Superior temporal gyrus (tissue), 1 donor: ENCODE results near the gene CD300A.

Source experiments
- DNase-seq: peaks from one replicate; pipeline ENCODE4 v3.0.0-alpha.2; 2016; ENCODE audit errors: extremely low spot score

CD300A gene

GRCh38 chr17:74466111-74466827 lies at the start of gene CD300A:
Gene CD300A, plus strand, starts transcription at chr17:74466634. Its CDS starts 70 bp downstream, at chr17:74466704.
- DNase-seq = no peak

DNA sequence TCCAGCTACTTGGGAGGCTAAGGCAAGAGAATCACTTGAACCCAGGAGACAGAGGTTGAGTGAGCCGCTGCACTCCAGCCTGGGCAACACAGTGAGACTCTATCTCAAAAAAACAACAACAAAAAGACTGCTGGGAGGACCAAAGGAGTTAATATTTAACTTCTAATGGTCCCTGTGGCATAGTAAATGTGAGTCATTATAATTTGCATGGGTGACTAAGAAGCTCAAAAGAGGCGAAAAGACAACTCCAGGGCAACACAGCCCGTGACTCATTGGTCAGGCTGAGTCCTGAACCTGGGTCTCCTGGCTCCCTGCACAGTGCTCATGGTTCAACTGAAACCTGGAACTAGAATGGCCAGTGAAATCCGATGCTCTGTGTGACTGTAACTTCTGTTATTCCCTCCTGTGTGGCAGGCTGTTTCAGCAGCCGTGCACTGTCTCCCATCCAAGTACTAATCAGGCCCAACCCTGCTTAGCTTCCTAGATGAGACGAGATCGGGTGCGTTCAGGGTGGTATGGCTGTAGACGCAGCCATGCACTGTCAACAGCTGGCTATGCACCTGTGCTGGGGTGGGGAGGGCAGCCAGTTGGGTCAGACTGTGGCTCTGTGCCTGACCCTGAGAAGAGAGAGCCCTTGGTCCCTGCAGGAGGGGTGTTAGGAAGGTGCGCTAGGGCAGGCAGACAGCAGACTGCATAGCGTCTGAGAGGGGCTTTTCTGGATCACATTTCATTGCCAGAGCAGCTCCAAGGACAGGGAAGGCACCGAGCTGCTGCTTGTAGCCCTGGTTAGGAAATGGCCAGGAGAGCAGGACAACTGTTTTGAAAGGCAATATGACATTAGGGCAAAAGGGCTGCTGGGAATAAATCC lies 49.0 kb upstream of the CD300A start:
- no peak for DNase-seq

DNA sequence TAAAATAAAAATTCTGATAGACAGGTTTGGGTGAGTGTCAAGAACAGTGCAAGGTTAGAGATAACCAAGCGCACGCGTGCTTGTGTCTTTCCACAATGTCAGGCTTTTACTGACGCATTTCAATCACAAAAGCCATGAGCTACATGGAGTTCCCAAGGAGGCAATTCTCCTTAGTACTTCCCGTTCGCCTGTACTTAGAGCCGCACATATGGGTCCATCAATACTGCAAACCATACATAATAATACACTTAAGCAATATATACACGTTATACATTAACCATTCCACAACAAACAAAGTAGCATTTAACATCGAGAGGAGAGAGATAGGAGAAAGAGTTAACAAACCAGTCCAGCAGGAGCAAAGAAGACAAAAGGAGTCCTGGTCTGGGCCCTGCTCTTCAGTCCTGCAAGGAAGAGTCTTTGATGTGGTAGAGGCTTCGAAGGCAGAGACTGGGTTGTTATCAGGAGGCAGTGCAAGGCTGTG lies 46.5 kb upstream of the CD300A start:
- no peak for DNase-seq

- no peak for DNase-seq
Observed at GRCh38 chr17:74424117-74424516, 42.3 kb upstream of the CD300A start.

- DNase-seq = no peak
Observed at GRCh38 chr17:74424657-74425056, 41.8 kb upstream of the CD300A start.

DNA sequence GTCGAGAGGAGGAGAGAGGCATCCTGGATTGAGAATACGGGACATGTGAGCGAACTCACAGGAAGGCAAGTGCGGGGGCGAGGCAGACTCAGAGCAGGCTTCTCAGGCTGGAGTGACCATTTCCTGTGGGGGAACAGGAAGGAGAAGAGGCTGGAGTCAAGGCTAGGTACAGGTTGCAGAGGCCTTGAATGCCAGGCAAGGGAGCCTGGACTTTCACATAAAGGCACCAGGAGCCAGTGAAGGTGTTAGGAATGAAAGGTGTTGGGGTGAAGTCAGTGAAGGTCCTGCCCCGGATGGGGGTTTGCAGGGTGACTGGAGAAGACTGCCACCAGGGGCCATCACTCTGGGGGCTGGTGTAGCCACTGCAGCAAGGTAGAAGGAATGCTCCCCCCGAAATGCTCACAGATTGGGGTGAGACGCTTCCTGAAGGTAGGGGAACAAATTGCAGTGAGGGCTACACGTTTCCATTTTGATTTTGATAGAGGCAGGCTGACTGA lies 39.8 kb upstream of the CD300A start:
- DNase-seq = no peak

- DNase-seq = no peak
Observed at GRCh38 chr17:74427048-74427762, 39.2 kb upstream of the CD300A start.

DNA sequence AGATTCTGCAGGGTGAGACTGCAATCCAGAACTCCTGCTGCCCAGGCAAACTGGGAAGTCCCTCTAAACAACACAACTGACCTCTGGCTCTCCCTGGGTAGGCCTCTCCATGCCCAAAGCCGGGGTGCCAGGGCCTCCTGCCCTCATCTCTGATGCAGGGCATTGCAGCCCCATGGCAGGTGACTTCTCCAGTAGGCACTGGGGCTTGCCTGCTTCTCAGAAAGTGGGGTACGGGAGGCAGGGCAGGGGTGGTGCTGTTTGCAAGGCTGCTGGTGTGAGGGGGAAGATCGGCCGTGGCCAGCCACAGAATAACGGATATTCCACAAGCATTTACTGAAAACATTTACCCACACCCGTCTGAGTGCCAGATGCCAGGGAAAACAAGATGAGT lies 38.7 kb upstream of the CD300A start:
- DNase-seq = no peak

GRCh38 chr17:74429604-74430384 lies 36.6 kb upstream of the CD300A start:
- no peak for DNase-seq

DNA sequence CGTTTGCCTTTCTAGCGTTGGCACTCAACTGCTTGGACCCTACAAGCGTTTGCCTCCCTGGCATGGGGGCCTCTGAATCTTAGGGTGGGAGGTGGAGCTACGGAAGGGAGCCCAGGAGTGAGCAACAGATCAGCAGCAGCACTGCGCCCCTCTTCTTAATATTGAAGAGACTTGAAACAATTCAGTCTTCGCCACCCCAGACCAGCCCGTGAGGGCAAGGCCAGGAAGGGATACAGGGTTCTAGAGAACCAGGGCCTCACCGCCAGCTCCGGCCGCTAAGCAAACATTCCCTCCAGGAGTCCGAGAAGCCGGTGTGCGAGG lies 36.1 kb upstream of the CD300A start:
- no peak for DNase-seq

- DNase-seq = no peak
Observed at GRCh38 chr17:74430706-74431567, 35.5 kb upstream of the CD300A start.

DNA sequence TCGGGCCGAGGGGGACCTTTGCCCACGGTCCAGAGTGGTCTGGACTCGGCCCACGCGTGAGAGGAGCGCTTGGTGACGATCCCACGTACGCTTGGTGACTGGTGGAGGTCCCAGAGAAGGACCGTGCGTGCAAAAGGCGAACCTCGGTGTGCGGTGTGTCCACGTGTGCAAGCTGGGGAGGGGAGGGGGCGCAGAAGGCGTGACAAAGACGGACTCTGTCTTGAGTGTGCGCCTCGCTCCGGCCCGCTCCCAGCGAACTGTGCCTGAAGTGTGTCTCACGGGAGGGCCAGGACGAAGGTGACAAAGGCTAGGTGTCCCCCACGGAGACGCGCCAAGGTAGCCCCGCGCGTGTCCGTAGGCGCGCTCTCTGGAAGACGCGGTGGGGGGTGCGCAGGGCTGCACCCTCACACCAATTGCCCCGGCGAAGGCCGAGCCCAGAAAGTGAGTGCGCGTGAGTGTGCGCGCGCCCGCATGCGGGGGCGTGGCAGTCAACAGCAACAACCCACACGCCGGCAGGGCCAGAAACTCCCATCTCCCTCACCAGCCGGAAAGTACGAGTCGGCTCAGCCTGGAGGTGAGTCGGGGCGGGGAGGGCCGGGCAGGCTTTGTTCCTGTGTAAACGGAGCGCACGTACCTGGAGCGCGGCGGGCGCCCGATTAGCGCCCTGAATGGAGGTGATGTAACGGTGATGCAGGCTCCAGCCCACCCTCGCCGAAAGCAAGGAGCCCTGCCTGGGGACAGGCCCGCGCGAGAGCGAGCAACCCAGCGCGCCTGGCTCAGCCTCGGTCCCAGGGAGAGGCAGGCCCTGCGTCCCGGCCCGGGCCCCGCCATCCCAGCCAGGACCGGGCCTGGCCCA lies 34.6 kb upstream of the CD300A start, which contains the start of gene GPRC5C:
TSS of gene GPRC5C (plus strand) at position 521 of the 856 bp plus-strand sequence. CDS start 7,689 bp downstream, outside the sequence.
- DNase-seq = no peak

DNA sequence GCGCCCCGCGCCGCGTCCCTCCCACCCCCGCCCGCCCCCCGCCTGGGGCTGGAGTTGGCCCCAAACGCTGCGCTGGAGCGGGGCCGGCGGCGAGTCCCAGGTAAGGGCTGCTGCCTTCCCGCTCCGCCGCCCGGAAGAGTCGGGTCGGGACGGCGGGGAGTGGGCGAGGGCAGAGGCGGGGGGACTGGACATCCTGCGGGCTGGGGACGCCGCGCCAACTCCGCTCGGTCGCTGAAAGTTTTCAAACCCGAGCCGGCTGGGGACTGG lies 34.1 kb upstream of the CD300A start:
- no peak for DNase-seq

GRCh38 chr17:74432766-74433391 lies 33.6 kb upstream of the CD300A start:
- DNase-seq = no peak

DNA sequence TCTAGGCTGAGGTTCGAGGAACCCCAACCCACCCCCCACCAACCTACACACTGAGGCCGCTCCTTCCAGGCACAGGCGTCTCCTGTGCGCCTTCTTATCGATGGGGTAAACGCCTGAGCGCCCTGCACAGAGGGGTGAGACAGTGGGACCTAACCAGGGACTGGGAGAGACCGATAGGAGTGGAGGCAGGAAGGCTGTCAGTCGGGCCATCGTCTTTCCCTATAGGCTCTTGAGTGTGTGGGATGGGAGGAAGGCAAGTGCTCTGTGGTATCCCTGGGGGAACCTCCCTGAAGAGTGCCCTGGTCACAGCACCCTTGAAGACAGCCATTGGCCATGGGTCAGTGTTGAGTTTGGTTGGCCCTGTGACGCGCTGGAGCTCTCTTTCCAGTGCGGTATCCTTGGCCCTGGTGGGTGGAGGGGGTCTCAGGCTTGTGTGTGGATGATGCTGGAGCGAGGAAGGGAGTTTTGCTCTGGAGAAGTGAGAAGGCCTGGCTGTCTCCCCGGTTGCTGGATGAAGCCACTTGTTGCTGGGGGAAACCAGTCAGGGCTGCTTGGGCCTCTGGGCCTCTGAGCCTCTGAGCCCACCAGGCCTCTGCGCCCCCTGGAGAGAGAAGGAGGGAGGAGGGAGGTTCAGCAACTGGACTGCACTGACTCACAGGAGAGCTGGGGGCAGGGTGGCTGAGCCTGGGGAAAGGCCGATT lies 32.9 kb upstream of the CD300A start:
- no peak for DNase-seq

DNA sequence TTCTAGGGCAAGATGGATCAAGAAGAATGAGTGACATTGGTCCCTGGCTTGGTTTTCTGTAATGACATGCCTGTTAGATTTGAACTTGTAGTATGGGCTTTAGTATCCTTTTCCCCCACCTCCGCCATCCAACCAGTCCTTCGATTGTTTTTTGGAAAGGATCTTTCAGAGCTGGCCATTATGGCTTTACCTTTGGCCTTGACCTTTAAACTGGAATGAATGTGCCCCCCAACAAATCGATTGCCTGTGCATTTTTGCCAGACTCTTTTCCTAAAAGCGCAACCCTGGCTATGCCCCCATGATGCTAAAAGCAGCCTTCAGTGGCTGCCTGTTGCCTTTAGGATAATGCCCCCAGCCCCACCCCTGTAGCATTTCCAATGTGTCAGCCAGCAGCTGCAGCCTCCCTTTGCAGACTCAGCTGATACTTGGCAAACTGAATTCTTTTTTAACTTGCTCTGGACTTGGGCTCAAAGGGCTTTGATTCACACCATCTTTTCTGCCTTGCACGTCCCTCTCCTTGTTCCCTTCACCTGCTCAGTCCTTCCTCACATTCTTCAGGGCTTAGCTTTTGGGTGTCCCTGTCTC lies 30.6 kb upstream of the CD300A start:
- DNase-seq = no peak

DNA sequence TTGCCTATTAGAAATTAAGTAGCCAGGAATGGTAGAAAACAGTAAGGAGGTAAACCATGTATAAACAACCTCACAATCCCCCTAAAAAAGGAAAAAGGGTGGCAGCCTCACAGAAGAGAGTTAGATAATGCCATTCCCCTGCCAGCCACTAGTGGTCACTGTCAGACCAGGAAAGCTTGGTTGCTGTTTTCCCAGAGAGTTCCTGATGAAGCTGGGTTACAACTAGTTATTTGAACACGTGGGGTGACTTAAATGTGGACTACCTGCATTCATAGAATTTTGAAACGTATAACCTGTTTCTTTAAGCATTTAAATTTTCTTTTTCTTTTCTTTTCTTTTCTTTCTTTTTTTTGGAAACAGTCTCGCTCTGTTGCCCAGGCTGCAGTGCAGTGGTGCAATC lies 28.7 kb upstream of the CD300A start:
- DNase-seq = no peak
